Mucosa of descending colon (tissue), 3 donors: ENCODE results near the gene OGFOD1. TPM values are rescaled to one million over a fixed set of nuclear protein-coding genes. Genes with fewer than 3 reads are reported as not detected.

Experiments
- ATAC-seq: fragments of 200-7000 bp; cut with Tn5 transposase; one replicate; pipeline ENCODE4 v1.9.1; 2020; ENCODE audit warnings: mild to moderate bottlenecking, moderate library complexity
- DNase-seq, 3 donors: peaks; one replicate each; pipeline ENCODE4 v3.0.0-alpha.2; 2020
- H3K36me3 ChIP-seq: fragments of 200-600 bp; one replicate; pipeline ENCODE4 v1.8.0; 2021; ENCODE audit warnings: low read depth, mild to moderate bottlenecking
- H3K4me1 ChIP-seq: fragments of 200-600 bp; one replicate; pipeline ENCODE4 v1.8.0; 2021; ENCODE audit warnings: low read depth, mild to moderate bottlenecking
- H3K4me3 ChIP-seq: fragments of 200-600 bp; one replicate; pipeline ENCODE4 v1.8.0; 2021; ENCODE audit warnings: mild to moderate bottlenecking
- H3K9me3 ChIP-seq: fragments of 200-600 bp; one replicate; pipeline ENCODE4 v1.8.0; 2021; ENCODE audit warnings: mild to moderate bottlenecking
- intact Hi-C, 2 donors: fragments of 100-400 bp; cut with DNase I in 1 of 2; cut with micrococcal nuclease in 1 of 2; formaldehyde crosslinking; loops; one replicate each; pipeline versions ENCODE4 v1.11.0 to v1.11.1; 2022; cut with DNase I, micrococcal nuclease
- total RNA-seq, 3 donors: library from RNA; stranded (reverse); fragmentation: NEBNext Ultra II Directional in 2 of 3; extraction: Animal tissue kit (Norgen Biotek cat#: 25700) in 2 of 3; gene quantifications; one replicate each; pipeline versions ENCODE4 v1.2.1 to v1.2.4, GENCODE V29; 2021 to 2023
- TF ChIP-seq, protein P1 (sequence below): fragments of 200-600 bp; IDR thresholded peaks from one replicate; pipeline ENCODE4 v1.8.0; 2022; ENCODE audit warnings: antibody characterized with exemption, mild to moderate bottlenecking
- donor health status: DM: no; HTN: no; CAD: no; lungs with moderate emphysema.
- donor health status: DM: no; HTN: no; CAD: no.
- donor health status: DM: no; HTN: yes; CAD: no.

Gene OGFOD1
- total RNA-seq, 3 donors from 2014 or later: 17.4 to 27.8 (median 23.6) TPM

DNA sequence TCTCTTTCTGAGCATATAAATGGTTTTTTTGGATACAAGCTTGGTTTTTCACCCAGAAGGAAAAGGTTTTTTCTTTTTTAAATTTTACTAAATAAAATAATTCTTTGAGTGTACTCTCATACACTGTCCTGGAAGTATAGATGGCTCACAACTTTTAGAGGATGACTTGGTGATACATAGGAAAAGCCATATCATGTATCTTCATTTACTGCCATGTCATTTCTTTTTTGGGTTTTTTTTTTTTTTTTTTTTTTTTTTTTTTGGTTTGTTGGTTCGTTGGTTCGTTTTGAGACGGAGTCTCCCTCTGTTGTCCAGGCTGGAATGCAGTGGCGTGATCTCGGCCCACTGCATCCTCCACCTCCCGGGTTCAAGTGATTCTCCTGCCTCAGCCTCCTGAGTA, 11.8 kb downstream of the OGFOD1 start:
- TF ChIP-seq, protein P1, sequence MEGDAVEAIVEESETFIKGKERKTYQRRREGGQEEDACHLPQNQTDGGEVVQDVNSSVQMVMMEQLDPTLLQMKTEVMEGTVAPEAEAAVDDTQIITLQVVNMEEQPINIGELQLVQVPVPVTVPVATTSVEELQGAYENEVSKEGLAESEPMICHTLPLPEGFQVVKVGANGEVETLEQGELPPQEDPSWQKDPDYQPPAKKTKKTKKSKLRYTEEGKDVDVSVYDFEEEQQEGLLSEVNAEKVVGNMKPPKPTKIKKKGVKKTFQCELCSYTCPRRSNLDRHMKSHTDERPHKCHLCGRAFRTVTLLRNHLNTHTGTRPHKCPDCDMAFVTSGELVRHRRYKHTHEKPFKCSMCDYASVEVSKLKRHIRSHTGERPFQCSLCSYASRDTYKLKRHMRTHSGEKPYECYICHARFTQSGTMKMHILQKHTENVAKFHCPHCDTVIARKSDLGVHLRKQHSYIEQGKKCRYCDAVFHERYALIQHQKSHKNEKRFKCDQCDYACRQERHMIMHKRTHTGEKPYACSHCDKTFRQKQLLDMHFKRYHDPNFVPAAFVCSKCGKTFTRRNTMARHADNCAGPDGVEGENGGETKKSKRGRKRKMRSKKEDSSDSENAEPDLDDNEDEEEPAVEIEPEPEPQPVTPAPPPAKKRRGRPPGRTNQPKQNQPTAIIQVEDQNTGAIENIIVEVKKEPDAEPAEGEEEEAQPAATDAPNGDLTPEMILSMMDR: no peak
- intact Hi-C loops: no loop called here
- Histone ChIP-seq H3K4me3 (no peak overlapping the region), H3K36me3 (peaks cover 4% of the 10 kb centered on the region), H3K9me3 (no peaks in the 10 kb centered on the region), H3K4me1 (no peaks in the 10 kb centered on the region)
- no peak for ATAC-seq
- DNase-seq: no peak

GRCh38 chr16:56466344-56466743, 15.0 kb downstream of the OGFOD1 start:
- no peaks in the 10 kb centered on the region for H3K9me3 ChIP-seq
- TF ChIP-seq, protein P1: no peak
- no peaks in the 10 kb centered on the region for H3K4me1 ChIP-seq

DNA sequence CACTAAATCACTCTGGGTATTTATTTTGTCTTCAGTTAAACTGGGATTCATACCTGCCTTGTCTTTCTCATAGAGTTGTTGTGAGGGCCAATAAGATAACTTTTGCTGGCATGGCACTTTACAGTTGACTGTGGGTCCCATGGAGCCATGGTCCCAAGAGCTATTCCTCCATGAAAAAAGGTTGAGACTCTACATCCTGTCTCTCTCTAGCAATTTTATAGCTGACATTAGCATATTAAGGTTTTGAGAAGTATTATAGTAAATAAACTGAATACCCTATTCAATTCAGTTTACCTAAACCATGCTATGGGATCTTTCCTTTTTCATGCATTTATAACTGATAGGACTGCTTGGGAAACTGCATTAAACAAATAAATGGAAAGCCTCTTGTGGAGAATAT, 17.4 kb downstream of the OGFOD1 start:
- Histone ChIP-seq H3K4me3 (no peak overlapping the region), H3K4me1 (no peaks in the 10 kb centered on the region), H3K36me3 (peaks cover 4% of the 10 kb centered on the region), H3K9me3 (no peaks in the 10 kb centered on the region)
- no peak for DNase-seq
- intact Hi-C loops: no loop called here
- TF ChIP-seq, protein P1: no peak
- ATAC-seq: no peak

More at GRCh38 chr16:56466344-56466743, 15.0 kb downstream of the OGFOD1 start:
- DNase-seq: no peak
- H3K4me3 ChIP-seq: no peak overlapping the region
- peaks cover 4% of the 10 kb centered on the region for H3K36me3 ChIP-seq
- no peak for ATAC-seq
- intact Hi-C loops: no loop called here

DNA sequence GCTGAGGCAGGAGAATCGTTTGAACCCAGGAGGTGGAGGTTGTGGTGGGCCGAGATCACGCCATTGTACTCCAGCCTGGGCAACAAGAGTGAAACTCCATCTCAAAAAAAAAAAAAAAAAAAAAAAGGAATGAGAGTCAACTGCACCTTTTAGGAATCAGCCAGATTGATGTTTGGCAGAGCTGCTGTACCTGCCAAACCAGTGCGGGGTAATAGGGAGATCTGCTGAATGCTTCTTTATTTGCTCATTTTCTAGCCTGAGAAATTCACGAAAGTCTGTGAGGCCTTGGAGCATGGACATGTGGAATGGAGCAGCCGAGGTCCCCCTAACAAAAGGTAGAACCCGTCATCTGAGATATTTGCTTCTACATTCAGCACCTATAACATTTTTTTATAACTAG, 18.4 kb downstream of the OGFOD1 start:
- DNase-seq (no peak), ATAC-seq (no peak)
- Histone ChIP-seq H3K36me3 (peaks cover 4% of the 10 kb centered on the region), H3K4me3 (no peak overlapping the region), H3K4me1 (no peaks in the 10 kb centered on the region), H3K9me3 (no peaks in the 10 kb centered on the region)
- TF ChIP-seq, protein P1: no peak
- intact Hi-C loops: no loop called here

DNA sequence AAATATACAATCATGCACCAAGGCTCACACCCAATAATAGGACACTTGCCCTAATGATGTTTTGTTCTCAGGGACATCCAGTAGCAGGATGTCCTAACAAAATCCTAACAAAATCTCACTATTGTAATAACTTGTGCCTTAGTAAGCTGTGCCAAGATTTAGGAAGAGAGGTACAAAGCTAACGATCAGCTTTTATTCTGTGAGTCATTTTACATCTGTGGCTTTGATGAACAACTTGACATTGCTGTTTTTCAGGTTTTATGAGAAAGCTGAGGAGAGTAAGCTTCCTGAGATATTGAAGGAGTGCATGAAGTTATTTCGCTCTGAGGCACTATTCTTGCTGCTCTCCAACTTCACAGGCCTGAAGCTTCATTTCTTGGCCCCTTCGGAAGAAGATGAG, 18.9 kb downstream of the OGFOD1 start:
- no peaks in the 10 kb centered on the region for H3K9me3 ChIP-seq
- no peaks in the 10 kb centered on the region for H3K4me1 ChIP-seq
- H3K4me3 ChIP-seq: no peak overlapping the region
- ATAC-seq (no peak), DNase-seq (no peak)
- H3K36me3 ChIP-seq: peaks cover 4% of the 10 kb centered on the region
- intact Hi-C loops: no loop called here
- TF ChIP-seq, protein P1: no peak

- Histone ChIP-seq H3K9me3 (no peaks in the 10 kb centered on the region), H3K4me1 (no peaks in the 10 kb centered on the region), H3K36me3 (peaks cover 4% of the 10 kb centered on the region), H3K4me3 (no peak overlapping the region)
- no peak for ATAC-seq
- no peak for DNase-seq
- TF ChIP-seq, protein P1: no peak
- intact Hi-C loops: no loop called here
These were observed 19.3 kb downstream of the OGFOD1 start for GRCh38 chr16:56470666-56471065.
